ENCODE measurements around the gene GPHA2.
A peak's percentile ranks its signal among the peaks of the same experiment; 100 is the strongest.

The GPHA2 gene

DNA sequence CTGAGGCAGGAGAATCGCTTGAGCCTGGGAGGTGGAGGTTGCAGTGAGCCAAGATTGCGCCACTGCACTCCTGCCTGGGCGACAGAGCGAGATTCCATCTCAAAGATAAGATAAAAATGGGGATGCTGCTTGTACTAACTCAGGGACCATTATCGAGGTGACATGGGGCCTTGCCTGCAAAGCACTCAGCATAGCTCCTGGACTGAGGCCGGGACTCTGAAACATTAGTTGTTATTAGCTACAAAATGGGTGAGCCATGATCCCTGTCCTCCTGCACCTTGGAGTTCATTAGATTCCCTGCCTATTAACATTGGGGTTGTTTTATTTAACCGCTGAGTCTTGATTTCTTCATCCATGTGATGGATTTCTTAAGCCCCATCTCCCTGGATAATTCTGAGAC is 6.1 kb downstream of the GPHA2 start:
- no peak for DNase-seq

DNA sequence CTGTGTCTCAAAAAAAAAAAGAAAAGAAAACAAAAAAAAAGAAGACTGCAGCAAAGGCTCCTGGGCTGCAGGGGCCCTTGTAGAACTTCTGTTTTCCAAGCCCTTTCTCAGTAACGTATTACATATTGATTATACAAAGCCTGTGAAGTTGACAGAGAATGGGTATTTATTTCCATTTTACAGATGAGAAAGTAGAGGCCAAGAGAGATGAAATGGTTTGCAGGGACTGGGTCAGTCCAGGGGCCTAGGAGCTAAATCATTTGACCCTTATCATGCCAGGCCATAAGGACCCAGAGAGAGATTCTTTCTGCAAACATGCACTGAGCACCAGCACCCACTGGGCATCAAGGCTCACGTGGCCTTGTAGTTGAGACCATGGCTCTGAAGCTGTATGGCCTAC is 6.7 kb downstream of the GPHA2 start:
- DNase-seq, result no peak

DNA sequence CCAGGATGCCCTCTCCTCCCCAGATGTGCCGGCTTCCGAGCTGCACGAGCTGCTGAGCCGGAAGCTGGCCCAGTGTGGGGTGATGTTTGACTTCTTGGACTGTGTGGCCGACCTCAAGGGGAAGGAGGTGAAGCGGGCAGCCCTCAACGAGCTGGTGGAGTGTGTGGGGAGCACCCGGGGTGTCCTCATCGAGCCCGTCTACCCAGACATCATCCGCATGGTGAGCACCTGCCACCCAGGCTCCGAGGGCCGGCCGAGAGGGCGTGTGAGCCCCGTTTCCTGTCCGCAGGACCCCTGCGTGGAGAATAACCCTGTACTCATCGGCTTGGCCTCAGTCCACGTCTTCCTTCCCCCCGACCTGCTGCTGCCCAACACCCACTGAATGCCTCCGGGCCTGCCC is 9.0 kb downstream of the GPHA2 start:
- DNase-seq, result no peak

GRCh38 chr11:64925536-64926436 is 9.9 kb downstream of the GPHA2 start:
- DNase-seq, result no peak

- DNase-seq, result no peak
These were observed 10.8 kb downstream of the GPHA2 start for GRCh38 chr11:64924910-64925284.

DNA sequence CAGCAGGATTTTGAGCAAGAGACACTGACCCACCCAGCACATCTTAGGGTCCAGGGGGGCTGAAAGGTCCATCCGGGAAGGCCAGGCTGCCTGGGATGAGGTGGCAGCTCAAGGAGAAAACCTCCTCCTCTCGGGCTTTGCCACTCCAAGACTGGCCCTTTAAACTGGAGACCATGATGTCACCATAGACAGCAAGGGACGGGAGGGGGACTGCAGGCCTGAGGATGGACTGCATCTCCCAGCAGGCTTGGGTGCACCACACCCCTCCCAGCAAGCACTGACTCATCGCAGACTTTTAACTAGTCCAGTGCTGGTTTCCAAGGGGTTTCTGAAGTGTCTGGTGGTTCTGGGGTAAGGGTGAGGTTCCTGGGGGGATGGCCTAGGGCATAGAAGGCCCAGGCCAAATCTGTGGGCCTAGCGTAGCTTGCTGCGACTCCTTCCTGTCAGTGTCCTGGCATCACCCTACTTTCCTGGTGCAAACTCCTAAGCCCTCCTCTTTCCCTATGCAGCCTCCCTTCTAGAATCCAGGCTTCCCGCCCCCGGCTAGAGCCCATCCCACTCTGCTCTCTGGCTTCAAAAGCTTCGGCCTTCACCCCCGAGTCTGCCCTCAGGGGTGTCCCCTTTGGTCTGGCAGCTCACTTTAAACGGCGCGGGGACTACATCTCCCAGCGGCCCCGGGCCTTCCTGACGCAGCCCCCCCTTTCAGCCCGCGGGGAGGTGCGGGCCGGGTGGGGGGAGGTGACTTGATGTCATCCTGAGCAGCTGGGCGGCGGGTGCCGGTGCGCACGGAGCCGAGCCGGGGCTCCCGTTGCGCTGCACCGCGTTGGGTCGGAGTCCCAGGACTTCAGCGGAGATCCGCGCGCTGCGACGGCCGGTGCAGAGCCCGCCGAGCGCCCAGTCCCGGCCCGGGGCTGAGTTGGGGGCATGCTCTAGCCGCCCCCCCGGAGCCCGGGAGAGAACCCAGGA is 11.5 kb downstream of the GPHA2 start, which contains the start of gene PPP2R5B:
TSS of gene PPP2R5B (plus strand) at position 746 of the 966 bp plus-strand sequence. CDS start 1,046 bp downstream, outside the sequence.
- peak; percentile 90 for DNase-seq

DNA sequence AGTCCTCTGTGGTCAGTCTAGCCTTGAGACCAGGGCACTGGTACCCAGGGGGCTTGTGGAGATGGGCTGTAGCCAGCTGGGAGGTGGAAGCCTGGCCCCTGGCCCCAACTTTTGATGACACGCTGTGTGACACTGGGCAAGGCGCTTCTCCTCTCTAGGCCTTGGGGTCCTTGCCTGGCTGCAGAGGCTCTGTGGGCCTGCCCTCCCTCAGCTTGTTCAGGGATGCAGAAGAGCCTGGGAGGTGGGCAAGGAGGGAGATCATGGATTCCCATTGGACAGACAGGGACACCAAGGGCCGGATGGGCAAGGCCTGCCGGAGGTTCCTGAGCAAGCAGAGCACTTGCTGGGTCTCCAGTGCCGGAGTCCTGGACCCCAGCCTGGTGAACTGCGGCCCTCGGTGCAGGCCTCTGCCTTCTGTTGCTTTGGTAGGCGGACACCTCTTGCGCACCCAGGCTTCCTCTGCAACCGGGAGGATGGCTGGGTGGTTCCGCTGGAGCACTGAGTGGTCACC is 12.5 kb downstream of the GPHA2 start:
- DNase-seq, result no peak

DNA sequence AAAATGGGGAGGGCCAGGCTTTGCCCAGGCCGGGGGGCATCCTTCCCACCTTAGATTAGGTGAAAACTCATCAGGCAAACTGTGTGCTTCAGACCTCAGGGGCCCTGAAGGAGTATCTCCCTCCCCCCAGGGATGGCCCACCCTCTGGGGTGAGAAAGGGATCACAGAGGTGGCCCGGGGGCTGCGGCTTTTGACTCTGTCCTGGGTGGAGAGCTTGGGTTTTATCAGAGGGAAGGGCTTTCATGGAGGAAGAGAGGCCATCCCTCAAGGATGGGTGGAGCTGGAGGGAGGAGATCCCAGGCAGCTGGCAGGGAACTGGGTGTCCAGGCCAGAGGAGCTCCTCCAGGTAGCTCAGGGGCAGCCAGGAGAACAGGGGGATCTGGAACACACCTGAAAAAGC is 14.3 kb downstream of the GPHA2 start:
- no peak for DNase-seq

DNA sequence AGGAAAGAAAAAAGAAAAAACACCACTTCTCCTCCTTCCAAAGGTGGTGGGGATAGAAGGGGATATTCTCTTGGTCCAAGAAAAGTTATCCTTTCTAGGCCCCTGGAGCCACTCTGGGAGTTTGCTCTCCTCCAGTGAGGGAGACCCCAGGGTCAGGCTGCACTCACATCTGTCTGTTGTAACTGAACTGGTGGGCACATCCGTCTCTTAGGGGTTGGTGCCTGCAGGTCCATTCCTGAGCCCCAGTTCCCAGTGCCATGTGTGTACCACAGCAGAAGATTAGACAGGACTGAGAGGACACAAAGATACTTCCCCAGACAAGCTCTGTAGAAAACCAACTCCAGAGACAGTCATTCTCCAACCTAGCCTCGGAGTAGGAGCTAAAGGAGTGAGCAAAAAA is 15.6 kb downstream of the GPHA2 start:
- no peak for DNase-seq

- DNase-seq, result no peak
These were observed 16.1 kb downstream of the GPHA2 start for GRCh38 chr11:64919627-64920026.

- no peak for DNase-seq
These were observed 17.7 kb downstream of the GPHA2 start for GRCh38 chr11:64918017-64918416.

- no peak for DNase-seq
These were observed 18.1 kb downstream of the GPHA2 start for GRCh38 chr11:64917663-64917995.

GRCh38 chr11:64916775-64917662 is 18.7 kb downstream of the GPHA2 start, which contains the start of gene ATG2A:
Gene ATG2A (minus strand): TSS chr11:64917209. CDS start chr11:64917135, 74 bp downstream.
- DNase-seq, result peak; percentile 99

GRCh38 chr11:64916040-64916774 is 19.5 kb downstream of the GPHA2 start:
- DNase-seq, result peak; percentile 40

- no peak for DNase-seq
These were observed 20.3 kb downstream of the GPHA2 start for GRCh38 chr11:64915376-64915887.

- DNase-seq, result no peak
These were observed 21.6 kb downstream of the GPHA2 start for GRCh38 chr11:64914123-64914522.

GRCh38 chr11:64913171-64913727 is 22.4 kb downstream of the GPHA2 start:
- DNase-seq, result no peak

DNA sequence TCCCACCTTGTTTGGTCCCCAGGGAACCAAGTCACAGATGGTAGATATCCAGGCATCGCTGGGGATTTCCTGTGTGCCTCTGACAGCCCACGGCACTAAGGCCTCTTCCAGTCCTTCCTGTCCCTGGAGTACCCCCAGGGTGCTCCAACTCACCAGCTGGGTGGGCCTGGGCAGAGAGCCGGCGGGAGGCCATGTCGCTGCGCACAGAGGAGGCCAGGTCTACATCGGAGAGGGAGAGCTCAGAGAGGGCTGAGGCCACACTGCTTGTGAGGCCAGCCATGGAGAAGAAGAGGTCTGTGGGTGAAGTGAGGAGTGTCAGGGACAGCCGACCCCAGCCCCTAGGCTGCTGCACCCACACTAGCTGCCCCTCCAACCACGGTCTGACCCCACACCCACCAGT is 24.0 kb downstream of the GPHA2 start:
- no peak for DNase-seq

DNA sequence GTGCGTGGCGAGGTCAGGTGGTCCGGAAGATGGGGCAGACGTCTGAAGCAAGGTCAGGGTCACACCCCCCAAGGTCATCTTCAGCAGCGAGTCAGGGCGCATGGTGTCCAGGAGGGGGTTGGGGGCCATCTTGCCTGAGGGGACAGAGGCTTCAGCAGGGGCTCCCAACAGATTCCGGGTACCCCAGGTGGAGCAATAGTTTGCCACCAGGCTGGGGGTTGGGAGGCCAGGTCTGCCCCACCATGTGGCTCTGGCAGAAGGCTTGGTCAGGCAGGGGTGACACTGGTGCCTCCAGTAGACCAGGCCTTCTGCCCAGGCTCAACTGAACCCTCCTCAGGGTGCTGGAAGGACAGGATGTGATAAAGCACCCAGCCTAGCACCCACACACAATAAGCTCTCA is 24.6 kb downstream of the GPHA2 start:
- DNase-seq, result no peak

GRCh38 chr11:64910451-64911093 is 25.1 kb downstream of the GPHA2 start:
- DNase-seq, result no peak
